Mucosa of descending colon (tissue), 3 donors: ENCODE results near the gene TBL1X. TPM values are rescaled to one million over a fixed set of nuclear protein-coding genes. Genes with fewer than 3 reads are reported as not detected.

Experiments
- ATAC-seq: fragments of 200-7000 bp; cut with Tn5 transposase; one replicate; pipeline ENCODE4 v1.9.1; 2020; ENCODE audit warnings: mild to moderate bottlenecking, moderate library complexity
- DNase-seq, 3 donors: peaks; one replicate each; pipeline ENCODE4 v3.0.0-alpha.2; 2020
- H3K36me3 ChIP-seq: fragments of 200-600 bp; one replicate; pipeline ENCODE4 v1.8.0; 2021; ENCODE audit warnings: low read depth, mild to moderate bottlenecking
- H3K4me1 ChIP-seq: fragments of 200-600 bp; one replicate; pipeline ENCODE4 v1.8.0; 2021; ENCODE audit warnings: low read depth, mild to moderate bottlenecking
- H3K4me3 ChIP-seq: fragments of 200-600 bp; one replicate; pipeline ENCODE4 v1.8.0; 2021; ENCODE audit warnings: mild to moderate bottlenecking
- H3K9me3 ChIP-seq: fragments of 200-600 bp; one replicate; pipeline ENCODE4 v1.8.0; 2021; ENCODE audit warnings: mild to moderate bottlenecking
- intact Hi-C, 2 donors: fragments of 100-400 bp; cut with DNase I in 1 of 2; cut with micrococcal nuclease in 1 of 2; formaldehyde crosslinking; loops; one replicate each; pipeline versions ENCODE4 v1.11.0 to v1.11.1; 2022; cut with DNase I, micrococcal nuclease
- total RNA-seq, 3 donors: library from RNA; stranded (reverse); fragmentation: NEBNext Ultra II Directional in 2 of 3; extraction: Animal tissue kit (Norgen Biotek cat#: 25700) in 2 of 3; gene quantifications; one replicate each; pipeline versions ENCODE4 v1.2.1 to v1.2.4, GENCODE V29; 2021 to 2023
- TF ChIP-seq, protein P1 (sequence below): fragments of 200-600 bp; IDR thresholded peaks from one replicate; pipeline ENCODE4 v1.8.0; 2022; ENCODE audit warnings: antibody characterized with exemption, mild to moderate bottlenecking
- donor health status: DM: no; HTN: no; CAD: no; lungs with moderate emphysema.
- donor health status: DM: no; HTN: no; CAD: no.
- donor health status: DM: no; HTN: yes; CAD: no.

Gene TBL1X
- total RNA-seq, 3 donors from 2014 or later: 12.1 to 26.6 (median 16.3) TPM

DNA sequence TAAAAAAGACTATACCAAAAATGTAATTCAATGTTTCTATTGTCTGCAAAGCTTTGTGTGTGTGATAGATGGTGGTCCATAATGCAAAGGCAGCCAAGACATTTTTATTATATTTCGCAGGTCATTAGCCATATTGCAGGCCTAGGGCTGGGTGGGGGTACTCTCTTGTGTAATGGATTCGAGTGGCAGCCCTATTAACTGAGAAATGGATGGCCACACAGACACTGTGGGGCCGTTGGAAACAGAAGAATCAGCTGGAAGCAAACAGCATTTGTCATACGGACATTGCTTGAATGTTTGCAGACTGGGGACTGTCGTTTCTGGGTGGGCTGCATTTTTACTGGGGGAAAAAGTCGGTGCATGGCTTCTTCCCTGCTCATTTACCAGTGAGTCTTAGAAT lies 199.4 kb downstream of the TBL1X start:
- no peak for DNase-seq
- ATAC-seq: no peak
- Histone ChIP-seq H3K4me1 (no peaks in the 10 kb centered on the region), H3K36me3 (no peaks in the 10 kb centered on the region), H3K9me3 (no peaks in the 10 kb centered on the region), H3K4me3 (no peak overlapping the region)
- intact Hi-C loops: no loop called here
- TF ChIP-seq, protein P1, sequence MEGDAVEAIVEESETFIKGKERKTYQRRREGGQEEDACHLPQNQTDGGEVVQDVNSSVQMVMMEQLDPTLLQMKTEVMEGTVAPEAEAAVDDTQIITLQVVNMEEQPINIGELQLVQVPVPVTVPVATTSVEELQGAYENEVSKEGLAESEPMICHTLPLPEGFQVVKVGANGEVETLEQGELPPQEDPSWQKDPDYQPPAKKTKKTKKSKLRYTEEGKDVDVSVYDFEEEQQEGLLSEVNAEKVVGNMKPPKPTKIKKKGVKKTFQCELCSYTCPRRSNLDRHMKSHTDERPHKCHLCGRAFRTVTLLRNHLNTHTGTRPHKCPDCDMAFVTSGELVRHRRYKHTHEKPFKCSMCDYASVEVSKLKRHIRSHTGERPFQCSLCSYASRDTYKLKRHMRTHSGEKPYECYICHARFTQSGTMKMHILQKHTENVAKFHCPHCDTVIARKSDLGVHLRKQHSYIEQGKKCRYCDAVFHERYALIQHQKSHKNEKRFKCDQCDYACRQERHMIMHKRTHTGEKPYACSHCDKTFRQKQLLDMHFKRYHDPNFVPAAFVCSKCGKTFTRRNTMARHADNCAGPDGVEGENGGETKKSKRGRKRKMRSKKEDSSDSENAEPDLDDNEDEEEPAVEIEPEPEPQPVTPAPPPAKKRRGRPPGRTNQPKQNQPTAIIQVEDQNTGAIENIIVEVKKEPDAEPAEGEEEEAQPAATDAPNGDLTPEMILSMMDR: no peak

DNA sequence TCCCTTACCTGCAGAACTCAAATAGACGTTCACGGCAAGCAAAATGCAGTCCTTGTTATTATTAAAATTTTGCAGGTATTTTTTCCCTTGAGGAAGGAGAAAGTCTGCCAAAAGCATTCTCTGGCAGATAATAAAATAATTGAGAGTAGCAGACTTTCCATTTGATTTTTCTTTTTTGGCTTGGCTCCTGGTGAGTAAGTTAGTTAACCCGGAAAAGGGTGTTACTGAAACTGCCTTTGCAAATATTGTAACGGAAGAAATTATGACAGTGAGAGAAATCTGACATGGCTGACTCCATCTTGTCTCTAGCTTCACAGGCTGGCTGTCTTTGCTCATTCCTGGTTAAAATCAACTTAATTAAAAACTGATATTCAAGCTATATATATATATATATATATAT lies 200.3 kb downstream of the TBL1X start:
- Histone ChIP-seq H3K9me3 (no peaks in the 10 kb centered on the region), H3K4me3 (no peak overlapping the region), H3K4me1 (no peaks in the 10 kb centered on the region), H3K36me3 (no peaks in the 10 kb centered on the region)
- TF ChIP-seq, protein P1: no peak
- ATAC-seq (no peak), DNase-seq (no peak)
- intact Hi-C loops: no loop called here

DNA sequence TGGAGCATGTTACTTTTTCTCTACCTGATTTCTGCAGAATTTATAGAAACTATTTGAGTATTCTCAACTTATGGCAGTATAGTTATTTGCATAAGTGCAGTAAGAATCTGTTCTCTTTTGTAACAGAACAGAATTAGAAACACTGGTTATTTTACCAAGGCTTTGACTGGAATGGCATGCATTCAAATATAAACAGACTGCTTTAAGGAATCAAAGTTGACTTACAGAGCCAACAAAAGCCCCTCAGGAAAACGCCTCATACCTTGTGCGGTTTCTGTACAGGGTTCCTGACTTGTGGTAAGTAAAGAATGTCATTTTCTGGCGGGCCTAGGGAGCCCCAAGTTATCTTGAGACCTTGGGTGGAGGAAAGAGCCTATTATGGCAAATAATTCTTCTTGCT lies 203.7 kb downstream of the TBL1X start:
- no peak for DNase-seq
- Histone ChIP-seq H3K36me3 (no peaks in the 10 kb centered on the region), H3K4me1 (no peaks in the 10 kb centered on the region), H3K4me3 (no peak overlapping the region), H3K9me3 (no peaks in the 10 kb centered on the region)
- TF ChIP-seq, protein P1: no peak
- intact Hi-C loops: no loop called here
- no peak for ATAC-seq

DNA sequence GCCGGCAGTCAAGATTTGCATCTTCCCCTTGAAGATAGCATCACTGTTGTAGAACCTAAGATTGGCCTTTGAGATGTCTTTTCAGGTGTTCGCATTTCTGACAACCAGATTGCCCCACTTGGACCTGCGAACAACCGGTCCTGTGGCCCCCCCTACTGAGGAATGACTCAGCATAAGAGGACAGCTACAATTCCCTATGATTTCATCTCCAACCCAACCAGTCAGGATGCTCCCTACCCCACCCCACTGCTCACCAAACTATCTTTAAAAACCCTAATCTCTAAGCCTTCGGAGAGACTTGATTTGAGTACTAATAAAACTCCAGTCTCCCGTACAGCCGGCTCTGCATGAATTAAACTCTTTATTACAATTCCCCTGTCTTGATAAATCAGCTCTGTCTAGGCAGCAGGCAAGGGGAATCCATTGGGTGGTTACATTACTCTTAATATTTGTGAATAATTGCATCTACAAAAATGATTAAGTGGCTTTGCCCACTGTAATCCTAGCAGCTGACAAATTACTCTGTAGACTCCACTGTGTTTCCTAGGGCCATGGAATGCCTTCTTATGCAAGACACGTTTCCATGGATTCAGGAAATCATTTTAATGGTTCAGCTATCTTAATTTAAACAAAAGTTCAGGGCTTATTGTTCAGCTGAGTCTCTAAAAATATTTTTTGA lies 205.4 kb downstream of the TBL1X start:
- no peaks in the 10 kb centered on the region for H3K36me3 ChIP-seq
- H3K4me3 ChIP-seq: no peak overlapping the region
- ATAC-seq: no peak
- intact Hi-C loops: no loop called here
- TF ChIP-seq, protein P1: no peak
- no peaks in the 10 kb centered on the region for H3K9me3 ChIP-seq
- DNase-seq: no peak
- no peaks in the 10 kb centered on the region for H3K4me1 ChIP-seq

DNA sequence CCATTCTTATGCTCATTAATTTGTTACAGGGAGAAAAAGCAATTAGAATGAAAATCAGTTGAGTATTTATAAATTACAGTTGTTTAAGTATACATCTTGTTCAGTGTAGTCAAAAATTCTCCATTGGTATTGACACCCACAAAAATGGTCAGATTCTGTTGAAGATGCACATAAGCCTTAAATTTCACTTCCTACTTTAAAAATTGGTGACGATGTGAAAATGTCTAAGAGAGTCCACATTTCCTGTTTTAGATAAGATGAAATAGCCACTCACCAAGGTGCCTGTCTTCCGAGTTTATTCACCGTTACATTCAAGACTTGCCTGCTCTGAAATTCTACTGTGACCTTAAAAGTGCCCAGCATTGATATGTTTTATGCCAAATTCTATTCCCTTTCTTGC lies 207.1 kb downstream of the TBL1X start:
- no peaks in the 10 kb centered on the region for H3K4me1 ChIP-seq
- intact Hi-C loops: no loop called here
- DNase-seq (no peak), ATAC-seq (no peak)
- TF ChIP-seq, protein P1: no peak
- no peaks in the 10 kb centered on the region for H3K36me3 ChIP-seq
- no peaks in the 10 kb centered on the region for H3K9me3 ChIP-seq
- no peak overlapping the region for H3K4me3 ChIP-seq

DNA sequence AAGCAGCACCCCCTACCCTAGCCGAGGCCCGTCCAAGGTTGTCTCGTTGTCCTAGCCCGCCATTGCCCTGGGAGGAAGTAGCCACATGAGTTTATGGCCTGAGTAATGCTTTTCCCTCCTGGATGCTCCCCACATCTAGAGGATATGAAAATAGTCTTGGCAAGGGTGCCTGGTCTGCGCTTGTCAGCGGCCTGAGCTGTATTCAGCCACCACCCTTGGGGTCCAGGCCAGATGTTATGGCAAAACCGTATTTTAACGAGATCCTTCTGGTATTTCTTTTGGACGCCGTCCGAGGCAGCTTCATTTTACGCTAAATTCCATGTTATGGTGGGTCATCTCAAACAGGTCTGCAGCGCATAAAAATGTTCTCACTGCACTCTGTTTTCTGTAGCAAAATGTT lies 211.4 kb downstream of the TBL1X start:
- Histone ChIP-seq H3K36me3 (no peaks in the 10 kb centered on the region), H3K4me3 (no peak overlapping the region), H3K4me1 (peaks cover 3% of the 10 kb centered on the region), H3K9me3 (no peaks in the 10 kb centered on the region)
- intact Hi-C loops: no loop called here
- no peak for DNase-seq
- ATAC-seq: no peak
- TF ChIP-seq, protein P1: no peak
